Activated CD4-positive, alpha-beta T cell treated with anti-CD3 and anti-CD28 coated beads, Interleukin-2, amount 50 U/mL, for 24 hours (primary cell): ENCODE data around the gene LARP4B.
"Not testable (repeated sequence)": the region's sequence is repeated elsewhere in the genome, so short reads cannot be mapped to it uniquely, and the experiment has no call there.

Experiments
- DNase-seq, 2 donors: peaks; one replicate each; pipeline ENCODE4 v3.0.0-alpha.2; 2020; ENCODE audit warnings: low read depth in 1 of 2, low spot score in 1 of 2

LARP4B gene

GRCh38 chr10:958856-959255 is 27.4 kb upstream of the LARP4B start:
- DNase-seq: no peak

GRCh38 chr10:958106-958505 is 26.6 kb upstream of the LARP4B start:
- no peak for DNase-seq

GRCh38 chr10:955820-956217 is 24.3 kb upstream of the LARP4B start:
- DNase-seq: no peak

- DNase-seq: no peak
These were observed 23.8 kb upstream of the LARP4B start for GRCh38 chr10:955127-955819.

GRCh38 chr10:954396-954795 is 22.9 kb upstream of the LARP4B start:
- DNase-seq: no peak

- DNase-seq: no peak
These were observed 22.3 kb upstream of the LARP4B start for GRCh38 chr10:953836-954235.

- DNase-seq: no peak
These were observed 17.9 kb upstream of the LARP4B start for GRCh38 chr10:949446-949845.

- DNase-seq: no peak
These were observed 16.8 kb upstream of the LARP4B start for GRCh38 chr10:948347-948746.

- no peak for DNase-seq
These were observed 16.4 kb upstream of the LARP4B start for GRCh38 chr10:947881-948280.

GRCh38 chr10:947051-947450 is 15.5 kb upstream of the LARP4B start:
- no peak for DNase-seq

- no peak for DNase-seq
These were observed 14.3 kb upstream of the LARP4B start for GRCh38 chr10:945778-946177.

GRCh38 chr10:944034-944831 is 12.7 kb upstream of the LARP4B start:
- no peak for DNase-seq

GRCh38 chr10:943334-944033 is 12.0 kb upstream of the LARP4B start:
- no peak for DNase-seq

GRCh38 chr10:938941-939678 is 7.6 kb upstream of the LARP4B start:
- DNase-seq: no peak

GRCh38 chr10:934746-935406 is 3.4 kb upstream of the LARP4B start:
- DNase-seq: no peak

- not testable (repeated sequence) for DNase-seq
These were observed 2.7 kb upstream of the LARP4B start for GRCh38 chr10:934165-934564.

- DNase-seq: no peak
These were observed 1.1 kb upstream of the LARP4B start for GRCh38 chr10:932589-932988.

GRCh38 chr10:930625-931325 is 730 bp downstream of the LARP4B start:
- no peak for DNase-seq

GRCh38 chr10:929960-930624 is 1.4 kb downstream of the LARP4B start:
- no peak for DNase-seq

- no peak for DNase-seq
These were observed 4.4 kb downstream of the LARP4B start for GRCh38 chr10:927131-927530.
